GM19328 (cell line): ENCODE measurements around the gene NPL.

Experiments
- ATAC-seq: cut with Tn5 transposase; IDR thresholded peaks from one replicate; pipeline ENCODE4 v1.9.1; 2021; ENCODE audit warnings: mild to moderate bottlenecking, moderate library complexity; ENCODE audit not compliant: unreplicated experiment

NPL gene

DNA sequence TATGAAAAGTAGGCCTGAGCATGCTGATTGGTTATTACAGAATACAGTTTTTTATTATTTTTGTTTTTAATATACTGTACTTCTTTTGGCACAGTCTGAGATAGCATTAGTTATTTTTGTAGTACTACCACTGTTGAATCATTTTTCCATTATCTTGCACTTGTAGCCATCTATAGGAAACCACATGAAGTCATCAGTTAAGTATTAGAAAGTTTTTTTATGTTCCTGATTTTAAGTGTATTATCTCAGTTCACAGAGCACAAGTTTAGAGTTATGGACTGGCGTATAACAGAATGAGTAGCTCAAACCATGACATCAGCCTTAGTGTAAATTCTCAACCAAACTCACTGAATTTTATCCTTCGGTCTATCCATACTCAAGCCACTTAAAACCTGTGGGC lies 72.4 kb downstream of the NPL start:
- no peak for ATAC-seq

DNA sequence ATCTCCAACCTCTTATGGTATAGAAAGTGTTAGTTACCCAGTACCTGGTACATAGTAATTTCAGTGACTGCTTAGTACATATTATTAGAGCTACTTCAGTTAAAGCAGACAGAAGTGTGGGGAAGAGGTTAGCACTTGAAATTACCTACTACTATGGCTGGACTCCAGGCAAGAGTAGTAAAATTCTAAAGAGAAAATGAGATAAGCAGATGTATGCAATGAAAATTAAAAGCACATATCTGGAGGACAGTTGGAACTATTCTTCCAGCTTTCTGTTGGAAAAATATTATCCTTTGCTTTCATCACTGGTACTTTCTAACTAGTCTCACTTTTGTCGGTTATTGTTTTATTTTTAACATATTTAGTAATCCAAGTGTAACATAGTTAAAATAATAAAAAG lies 73.3 kb downstream of the NPL start:
- ATAC-seq = no peak

DNA sequence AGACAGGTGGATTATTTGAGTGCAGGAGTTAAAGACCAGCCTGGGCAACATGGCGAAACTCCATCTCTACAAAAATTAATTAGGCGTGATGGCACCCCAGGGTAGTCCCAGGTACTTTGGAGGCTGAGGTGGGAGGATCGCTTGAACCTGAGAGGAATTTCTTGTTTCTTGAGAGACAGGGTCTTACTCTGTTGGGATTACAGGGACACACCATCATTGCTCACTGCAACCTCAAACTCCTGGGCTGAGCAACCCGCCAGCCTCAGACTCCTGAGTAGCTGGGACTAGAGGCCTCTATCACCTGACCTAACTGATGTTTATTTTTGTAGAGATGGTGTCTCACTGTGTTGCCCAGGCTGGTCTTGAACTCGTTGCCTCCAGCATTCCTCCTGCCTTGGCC lies 74.4 kb downstream of the NPL start:
- ATAC-seq = no peak

DNA sequence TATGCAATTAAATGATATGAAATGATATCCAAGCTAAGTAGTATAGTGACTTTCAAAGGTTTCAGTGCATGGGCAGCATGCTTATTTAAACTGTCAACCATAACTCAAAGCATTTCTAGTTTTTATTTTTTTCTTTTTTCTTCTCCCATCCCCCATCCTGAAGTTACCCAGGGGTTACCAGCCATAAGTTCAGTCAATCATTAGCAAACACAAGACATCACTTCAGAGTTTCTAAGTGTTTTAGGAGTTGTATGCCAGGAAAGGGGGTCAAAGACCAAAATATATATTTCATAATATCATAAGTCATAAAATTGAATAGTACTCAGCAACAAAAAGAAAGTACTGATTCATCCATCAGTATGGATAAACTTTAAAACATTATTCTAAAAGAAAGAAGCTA lies 78.3 kb downstream of the NPL start:
- no peak for ATAC-seq

DNA sequence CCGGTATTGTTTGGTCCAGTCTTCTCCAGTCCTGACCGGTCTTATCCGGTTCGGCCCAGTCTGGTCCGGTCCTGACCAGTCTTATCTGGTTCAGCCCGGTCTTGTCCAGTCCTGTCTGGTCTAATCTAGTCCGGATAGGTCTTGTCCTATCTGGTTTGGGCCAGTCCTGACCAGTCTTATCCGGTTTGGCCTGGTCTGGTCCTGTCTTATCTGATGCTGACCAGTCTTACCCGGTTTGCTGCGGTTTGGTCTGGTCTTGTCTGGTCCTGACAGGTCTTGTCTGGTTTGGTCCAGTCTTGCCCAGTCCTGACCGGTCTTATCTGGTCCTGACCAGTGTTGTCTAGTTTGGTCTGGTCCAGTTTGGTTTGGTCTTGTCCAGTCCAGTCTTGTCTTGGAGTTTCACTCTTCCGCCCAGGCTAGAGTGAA lies 79.7 kb downstream of the NPL start:
- ATAC-seq = no peak

DNA sequence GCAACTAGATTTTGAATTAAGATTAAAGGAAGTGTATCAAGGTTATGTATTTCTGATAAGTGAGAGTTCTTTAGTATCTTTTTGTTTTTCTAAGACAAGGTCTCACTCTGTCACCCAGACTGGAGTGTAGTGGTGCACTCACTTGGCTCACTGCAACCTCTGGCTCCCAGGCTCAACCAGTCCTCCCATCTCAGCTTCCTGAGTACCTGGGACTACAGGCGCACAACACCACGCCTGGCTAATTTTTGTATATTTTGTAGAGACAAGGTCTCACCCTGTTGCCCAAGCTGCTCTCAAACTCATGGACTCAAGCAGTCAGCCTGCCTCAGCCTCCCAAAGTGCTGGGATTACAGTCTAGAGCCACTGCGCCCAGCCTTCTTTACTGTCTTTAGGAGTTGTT lies 83.3 kb downstream of the NPL start:
- ATAC-seq = no peak

DNA sequence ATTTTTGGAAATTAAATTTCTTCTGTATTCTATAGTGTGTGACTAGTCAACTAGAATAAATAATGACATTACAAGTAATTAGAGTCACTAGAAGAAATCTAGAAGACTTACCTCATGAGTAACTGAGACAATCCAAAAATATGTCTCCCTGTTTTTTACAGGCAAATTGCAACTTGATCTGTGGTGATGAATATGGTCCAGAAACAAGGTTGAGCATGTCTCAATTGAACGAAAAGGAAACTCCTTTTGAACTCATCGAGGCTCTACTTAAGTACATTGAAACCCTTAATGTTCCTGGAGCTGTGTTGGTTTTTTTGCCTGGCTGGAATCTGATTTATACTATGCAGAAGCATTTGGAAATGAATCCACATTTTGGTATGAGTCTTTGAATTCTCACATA lies 86.3 kb downstream of the NPL start:
- ATAC-seq = no peak

DNA sequence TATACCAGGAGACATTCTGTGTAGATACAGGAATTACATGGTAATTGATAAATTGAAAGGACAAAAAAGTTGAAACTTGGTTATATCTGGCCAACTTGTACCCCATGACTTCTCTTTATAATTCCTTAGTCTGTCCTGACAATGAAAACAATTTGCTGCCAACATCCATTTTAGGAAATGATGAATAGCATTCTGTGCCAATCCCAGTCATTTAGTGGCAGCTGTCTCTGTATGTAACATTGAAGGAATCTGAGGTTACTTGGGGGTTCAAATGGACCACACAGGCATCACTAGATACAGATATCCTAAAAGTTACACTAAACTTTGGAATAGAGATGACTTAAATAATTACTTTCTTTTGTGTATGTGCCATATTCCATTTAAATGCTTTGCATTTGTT lies 87.8 kb downstream of the NPL start:
- ATAC-seq = no peak

DNA sequence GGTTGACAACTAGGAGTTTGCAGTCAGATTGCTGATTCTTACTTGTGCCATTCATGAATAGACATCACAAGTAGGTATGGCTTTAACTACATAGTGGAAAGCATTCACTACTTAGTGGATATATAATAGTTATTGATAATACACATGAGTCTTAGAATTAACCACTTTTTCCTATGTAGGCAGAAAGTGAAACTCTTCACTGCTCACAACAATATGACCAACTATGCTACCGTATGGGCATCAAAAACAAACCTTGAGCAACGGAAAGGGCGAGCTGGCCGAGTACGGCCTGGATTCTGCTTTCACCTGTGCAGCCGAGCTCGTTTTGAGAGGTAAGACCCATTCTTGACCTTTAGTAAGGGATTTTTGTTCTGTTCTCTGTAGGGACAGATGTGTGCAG lies 88.3 kb downstream of the NPL start:
- ATAC-seq = no peak
